CD4-positive, alpha-beta T cell treated with Interleukin-6 at 100 ng/mL for 8 hours (primary cell): ENCODE data around the gene MEOX2.

Experiments used
- DNase-seq: peaks from one replicate; pipeline ENCODE4 v3.0.0-alpha.2; 2020; ENCODE audit warnings: mixed read lengths, low spot score

The MEOX2 gene

GRCh38 chr7:15610503-15610902 is 76.0 kb downstream of the MEOX2 start:
- no peak for DNase-seq

- no peak for DNase-seq
These were observed 77.2 kb downstream of the MEOX2 start for GRCh38 chr7:15609287-15609686.

- DNase-seq = no peak
These were observed 78.8 kb downstream of the MEOX2 start for GRCh38 chr7:15607529-15608210.

GRCh38 chr7:15606561-15606960 is 79.9 kb downstream of the MEOX2 start:
- DNase-seq = no peak

DNA sequence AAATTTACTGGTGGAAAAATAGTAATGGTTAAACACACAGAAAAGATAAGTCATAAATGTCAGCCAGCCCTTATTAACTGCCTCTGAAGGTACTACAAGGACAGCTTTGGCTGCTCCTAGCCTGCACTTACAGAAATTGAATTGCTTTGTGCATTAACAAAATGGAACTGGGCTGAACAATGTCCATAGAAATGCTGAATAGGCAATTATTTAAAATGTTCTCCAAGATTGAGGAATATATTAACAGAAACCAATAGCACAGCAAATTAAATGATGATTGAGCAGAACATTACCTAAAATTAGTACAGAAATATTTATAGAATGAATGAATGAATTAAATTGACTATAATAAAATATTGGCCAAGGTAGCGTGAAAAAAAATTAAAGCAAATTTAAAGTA is 82.3 kb downstream of the MEOX2 start:
- DNase-seq = no peak

GRCh38 chr7:15603124-15603523 is 83.4 kb downstream of the MEOX2 start:
- DNase-seq = no peak

DNA sequence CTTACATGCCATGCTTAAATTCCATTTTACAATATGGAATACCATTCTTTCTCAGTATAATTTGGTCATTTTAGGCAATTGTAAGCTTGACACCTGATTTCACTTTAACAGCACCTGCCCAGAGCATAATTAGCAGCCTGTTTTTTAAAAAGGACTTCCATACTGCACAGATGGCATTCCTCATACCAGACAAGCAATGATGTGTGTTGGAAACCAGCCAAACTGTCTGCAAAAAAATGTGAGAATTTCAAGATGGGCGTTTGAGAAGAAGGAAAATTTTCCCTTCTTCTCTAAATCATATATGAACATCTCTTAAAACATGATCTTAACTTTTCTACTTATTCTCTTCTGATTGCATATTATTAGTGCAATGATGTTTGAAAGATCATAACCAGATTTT is 84.2 kb downstream of the MEOX2 start:
- DNase-seq = no peak

GRCh38 chr7:15601175-15601574 is 85.3 kb downstream of the MEOX2 start:
- no peak for DNase-seq

GRCh38 chr7:15600298-15600697 is 86.2 kb downstream of the MEOX2 start:
- DNase-seq = no peak

DNA sequence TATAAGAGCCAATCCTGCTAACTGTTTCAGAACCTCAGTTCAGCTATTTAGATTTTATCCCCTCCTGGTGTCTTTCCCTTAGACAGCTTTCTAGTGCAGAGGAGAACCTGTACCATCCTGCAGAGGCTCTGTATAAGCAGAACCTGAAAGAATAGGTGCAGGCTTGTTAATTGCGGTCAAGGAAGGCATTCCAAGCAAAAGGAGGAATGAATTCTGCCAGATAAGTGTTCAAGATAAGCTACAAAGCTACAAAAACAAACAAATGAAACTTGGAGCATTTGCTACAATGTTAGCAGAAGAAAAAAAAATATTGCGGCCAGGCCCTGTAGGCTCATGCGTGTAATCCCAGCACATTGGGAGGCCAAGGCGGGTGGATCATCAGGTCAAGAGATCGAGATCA is 92.0 kb downstream of the MEOX2 start:
- no peak for DNase-seq

DNA sequence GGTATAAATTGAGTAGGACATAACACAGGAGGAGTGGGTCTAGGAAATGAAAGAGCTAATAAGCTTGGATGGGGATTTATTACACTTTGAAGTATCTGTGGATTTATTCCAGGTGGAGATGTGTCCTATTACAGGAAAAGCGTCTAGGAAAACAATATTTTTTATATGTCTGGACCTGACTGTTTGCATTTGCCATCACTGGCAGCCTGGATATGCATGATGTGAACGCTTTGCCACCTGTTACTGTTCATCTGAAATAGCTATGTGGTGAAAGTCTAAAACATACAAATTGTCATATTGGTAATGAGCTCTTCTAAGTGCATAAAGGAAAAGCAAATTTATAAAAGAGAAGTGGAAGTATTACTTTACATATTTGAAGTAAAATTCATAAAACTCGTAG is 93.1 kb downstream of the MEOX2 start:
- no peak for DNase-seq

DNA sequence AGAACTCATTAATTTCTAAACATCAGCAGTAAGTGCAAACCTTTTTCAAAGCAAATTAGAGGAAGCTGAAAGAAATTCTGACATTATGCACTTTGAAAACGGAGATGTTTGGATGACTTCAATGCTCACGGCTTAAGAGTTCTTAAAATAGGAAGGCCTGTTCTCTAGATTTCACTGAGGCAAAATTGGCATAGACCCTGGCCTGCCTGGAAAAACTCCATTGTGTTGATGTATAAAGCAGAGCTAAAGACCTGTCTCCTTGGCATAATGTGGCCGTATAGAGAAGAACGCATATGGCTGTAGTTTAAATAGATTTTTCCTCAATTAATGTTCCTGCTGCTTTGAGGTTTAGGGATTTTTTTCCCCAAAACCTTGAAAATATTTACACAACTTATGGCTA is 100.2 kb downstream of the MEOX2 start:
- DNase-seq = no peak

- DNase-seq = no peak
These were observed 101.9 kb downstream of the MEOX2 start for GRCh38 chr7:15584575-15584974.

DNA sequence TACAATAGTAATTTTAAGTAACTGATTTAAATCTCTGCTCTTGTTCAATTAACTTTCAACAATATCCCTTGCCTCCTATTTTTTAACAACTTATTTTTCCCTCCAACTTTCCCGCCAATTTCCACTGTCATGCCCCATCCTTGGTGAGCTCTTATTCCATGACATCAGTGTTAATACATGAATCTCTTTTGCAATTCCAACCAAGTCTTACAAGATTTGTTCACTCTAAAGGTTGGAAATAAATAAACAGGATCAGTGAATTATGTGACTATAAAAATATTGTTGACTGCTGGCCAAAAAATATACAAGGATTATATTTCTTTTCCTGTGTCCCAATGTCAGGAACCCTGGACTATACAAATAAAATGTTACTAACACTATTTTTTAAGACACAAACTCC is 103.7 kb downstream of the MEOX2 start:
- DNase-seq = no peak

- DNase-seq = no peak
These were observed 105.0 kb downstream of the MEOX2 start for GRCh38 chr7:15581352-15581951.

DNA sequence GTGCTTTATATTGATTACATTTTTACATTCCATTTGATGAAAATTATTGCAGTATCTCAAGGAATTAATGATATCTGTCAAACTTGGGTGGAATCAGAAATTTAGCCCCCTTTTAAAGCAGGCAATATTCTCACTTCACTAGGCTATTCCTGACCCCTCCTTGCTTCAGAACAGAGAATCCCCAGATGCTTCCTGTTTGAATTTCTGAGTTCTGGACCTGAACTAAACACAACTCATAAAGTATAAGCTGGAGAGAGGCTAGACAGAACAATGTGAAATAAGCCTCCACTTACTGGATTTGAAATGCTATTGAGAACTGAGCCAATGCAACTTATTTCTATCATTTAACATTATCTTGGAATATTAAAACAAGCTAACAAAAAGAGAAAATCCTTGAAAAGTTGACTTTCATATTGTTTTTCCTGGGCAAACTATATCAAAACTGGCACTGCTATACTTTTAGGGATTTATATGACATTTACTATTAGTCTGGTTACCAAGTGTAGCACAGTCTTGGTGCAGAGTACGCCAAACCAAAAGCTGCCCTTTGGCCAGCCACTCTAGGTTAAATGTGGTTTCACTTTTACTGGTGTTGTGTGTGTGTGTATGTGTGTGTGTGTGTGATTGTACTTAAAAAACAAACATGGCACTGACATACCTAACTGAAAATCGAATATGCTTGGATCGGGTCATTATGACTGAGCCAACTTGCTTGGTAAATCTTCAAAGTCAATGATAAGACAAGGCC is 105.7 kb downstream of the MEOX2 start:
- DNase-seq = no peak

- no peak for DNase-seq
These were observed 108.9 kb downstream of the MEOX2 start for GRCh38 chr7:15577600-15577999.

DNA sequence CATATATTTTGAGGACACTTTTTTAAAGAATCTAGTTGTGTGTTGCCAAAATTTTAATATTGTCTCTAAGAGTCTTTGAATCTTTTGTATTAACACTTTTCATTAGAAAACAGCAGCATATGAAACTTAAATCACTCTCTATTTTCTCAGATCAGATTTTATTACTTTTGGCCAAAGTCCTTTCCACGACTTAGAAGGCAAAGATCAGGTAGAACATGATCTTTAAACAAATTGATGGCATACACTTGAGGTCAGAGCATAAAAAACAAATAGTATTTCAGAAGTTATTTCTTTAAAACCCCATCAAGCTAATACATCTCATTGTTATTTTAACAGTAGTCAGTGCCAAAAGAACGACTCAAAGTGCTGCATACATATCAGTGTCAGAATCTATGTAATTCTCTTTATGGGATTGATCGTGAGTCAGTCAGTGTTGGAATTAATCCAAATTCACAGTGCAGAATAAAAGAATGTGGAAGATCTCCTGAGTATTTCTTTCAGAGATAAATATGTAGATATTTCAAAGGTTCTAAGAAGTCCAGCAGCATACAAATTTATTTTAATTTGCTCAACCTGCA is 115.1 kb downstream of the MEOX2 start:
- DNase-seq = no peak

DNA sequence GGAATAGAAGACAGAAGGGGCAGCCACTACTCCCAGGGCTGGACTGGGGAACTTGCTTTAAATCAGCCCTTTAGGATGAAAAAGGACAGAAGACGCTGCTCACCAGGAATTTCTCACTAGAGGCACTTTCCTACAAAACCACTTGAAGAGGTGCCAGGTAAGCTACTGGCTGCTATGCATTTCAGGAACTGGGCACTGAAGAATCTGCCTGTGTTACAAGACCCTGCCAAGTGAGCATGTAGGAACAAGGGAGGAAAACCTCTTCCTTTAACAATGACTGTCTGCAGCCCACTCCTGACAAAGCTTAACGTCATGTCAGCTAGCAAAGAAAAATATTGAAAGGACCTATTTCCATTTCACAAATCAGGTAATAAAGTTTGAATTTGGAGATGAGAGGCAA is 118.8 kb downstream of the MEOX2 start:
- no peak for DNase-seq

- no peak for DNase-seq
These were observed 119.4 kb downstream of the MEOX2 start for GRCh38 chr7:15567036-15567435.

DNA sequence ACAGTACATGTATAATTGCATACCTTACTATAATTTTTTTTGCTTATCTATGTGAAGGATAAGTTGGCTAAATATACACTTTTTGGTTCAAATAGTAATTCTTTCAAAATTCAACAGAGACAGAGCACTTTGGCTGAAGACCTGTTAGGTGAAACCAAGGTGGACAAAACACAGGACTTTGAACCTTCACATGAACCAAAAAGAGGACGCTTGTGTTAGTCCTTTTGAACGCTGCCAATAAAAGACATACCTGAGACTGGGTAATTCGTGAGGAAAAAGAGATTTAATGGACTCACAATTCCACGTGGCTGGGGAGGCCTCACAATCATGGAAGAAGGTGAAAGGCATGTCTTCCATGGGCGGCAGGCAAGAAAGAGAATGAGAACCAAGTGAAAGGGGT is 120.0 kb downstream of the MEOX2 start:
- no peak for DNase-seq

GRCh38 chr7:15561835-15562234 is 124.6 kb downstream of the MEOX2 start, which contains the start of gene AGMO:
AGMO (minus strand) TSS chr7:15562015.
- DNase-seq = no peak
